HG03378 (cell line): ENCODE data around the gene BRD8.

Experiments
- ATAC-seq: cut with Tn5 transposase; IDR thresholded peaks from one replicate; pipeline ENCODE4 v1.9.1; 2021; ENCODE audit warnings: mild to moderate bottlenecking, moderate library complexity; ENCODE audit not compliant: unreplicated experiment

Gene BRD8

GRCh38 chr5:138102454-138103318, 75.7 kb downstream of the BRD8 start:
- no peak for ATAC-seq

- ATAC-seq, result no peak
Observed at GRCh38 chr5:138096997-138097828, 81.2 kb downstream of the BRD8 start.

GRCh38 chr5:138096363-138096762, 82.1 kb downstream of the BRD8 start:
- no peak for ATAC-seq

- ATAC-seq, result no peak
Observed at GRCh38 chr5:138095100-138095907, 83.1 kb downstream of the BRD8 start.

- ATAC-seq, result no peak
Observed at GRCh38 chr5:138093036-138093435, 85.4 kb downstream of the BRD8 start.

- no peak for ATAC-seq
Observed at GRCh38 chr5:138092301-138092700, 86.1 kb downstream of the BRD8 start.

DNA sequence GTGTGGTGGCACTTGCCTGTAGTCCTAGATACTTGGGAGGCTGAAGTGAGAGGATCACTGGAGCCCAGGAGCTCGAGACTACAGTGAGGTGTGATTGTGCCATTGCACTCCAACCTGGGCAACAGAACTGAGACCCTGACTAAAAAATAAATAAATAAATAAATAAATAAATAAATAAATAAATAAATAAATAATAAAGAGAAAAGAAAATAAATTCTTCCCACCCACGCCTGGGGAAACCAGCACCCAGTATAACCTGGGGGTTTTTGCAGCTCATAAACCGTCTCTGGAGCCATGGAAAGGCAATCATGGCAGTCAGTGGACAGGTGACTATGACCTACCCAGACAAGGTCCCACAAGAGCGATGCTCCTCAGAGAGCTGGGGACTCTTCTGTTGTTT, 86.7 kb downstream of the BRD8 start:
- ATAC-seq, result no peak
